GM12872 (cell line): ENCODE results near the gene STK25.

Experiments used
- CTCF ChIP-seq: IDR thresholded peaks from 3 replicates; pipeline ENCODE4 v1.5.1; 2011; ENCODE audit warnings: low read depth, mild to moderate bottlenecking, low read length, moderate library complexity; ENCODE audit not compliant: insufficient read depth

Gene STK25

GRCh38 chr2:241551599-241551997, 43.2 kb upstream of the STK25 start:
- TF ChIP-seq CTCF = no peak

- TF ChIP-seq CTCF = no peak
Measured at GRCh38 chr2:241550616-241551580, 42.5 kb upstream of the STK25 start.

GRCh38 chr2:241548451-241548835, 40.1 kb upstream of the STK25 start:
- no peak for TF ChIP-seq CTCF

GRCh38 chr2:241547781-241548450, 39.5 kb upstream of the STK25 start:
- TF ChIP-seq CTCF = no peak

- TF ChIP-seq CTCF = no peak
Measured at GRCh38 chr2:241546771-241547498, 38.6 kb upstream of the STK25 start.

GRCh38 chr2:241545523-241546473, 37.4 kb upstream of the STK25 start:
- no peak for TF ChIP-seq CTCF
